Measurements from ENCODE around the gene CDH4.

GRCh38 chr20:61786230-61786629 lies 534.2 kb downstream of the CDH4 start:
- TF ChIP-seq, protein P1, sequence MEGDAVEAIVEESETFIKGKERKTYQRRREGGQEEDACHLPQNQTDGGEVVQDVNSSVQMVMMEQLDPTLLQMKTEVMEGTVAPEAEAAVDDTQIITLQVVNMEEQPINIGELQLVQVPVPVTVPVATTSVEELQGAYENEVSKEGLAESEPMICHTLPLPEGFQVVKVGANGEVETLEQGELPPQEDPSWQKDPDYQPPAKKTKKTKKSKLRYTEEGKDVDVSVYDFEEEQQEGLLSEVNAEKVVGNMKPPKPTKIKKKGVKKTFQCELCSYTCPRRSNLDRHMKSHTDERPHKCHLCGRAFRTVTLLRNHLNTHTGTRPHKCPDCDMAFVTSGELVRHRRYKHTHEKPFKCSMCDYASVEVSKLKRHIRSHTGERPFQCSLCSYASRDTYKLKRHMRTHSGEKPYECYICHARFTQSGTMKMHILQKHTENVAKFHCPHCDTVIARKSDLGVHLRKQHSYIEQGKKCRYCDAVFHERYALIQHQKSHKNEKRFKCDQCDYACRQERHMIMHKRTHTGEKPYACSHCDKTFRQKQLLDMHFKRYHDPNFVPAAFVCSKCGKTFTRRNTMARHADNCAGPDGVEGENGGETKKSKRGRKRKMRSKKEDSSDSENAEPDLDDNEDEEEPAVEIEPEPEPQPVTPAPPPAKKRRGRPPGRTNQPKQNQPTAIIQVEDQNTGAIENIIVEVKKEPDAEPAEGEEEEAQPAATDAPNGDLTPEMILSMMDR (IDR thresholded peaks at IDR 0.05), result no peak
- TF ChIP-seq ZFX (IDR thresholded peaks at IDR 0.05; ENCODE audit: borderline replicate concordance), result no peak
